ENCODE results near the gene NFYC. TPM values are rescaled to one million over a fixed set of nuclear protein-coding genes. Genes with fewer than 3 reads are reported as not detected.

NFYC gene
- total RNA-seq, 4 donors from 2014 or later, result 39.9 to 43.3 (median 41.8) TPM

DNA sequence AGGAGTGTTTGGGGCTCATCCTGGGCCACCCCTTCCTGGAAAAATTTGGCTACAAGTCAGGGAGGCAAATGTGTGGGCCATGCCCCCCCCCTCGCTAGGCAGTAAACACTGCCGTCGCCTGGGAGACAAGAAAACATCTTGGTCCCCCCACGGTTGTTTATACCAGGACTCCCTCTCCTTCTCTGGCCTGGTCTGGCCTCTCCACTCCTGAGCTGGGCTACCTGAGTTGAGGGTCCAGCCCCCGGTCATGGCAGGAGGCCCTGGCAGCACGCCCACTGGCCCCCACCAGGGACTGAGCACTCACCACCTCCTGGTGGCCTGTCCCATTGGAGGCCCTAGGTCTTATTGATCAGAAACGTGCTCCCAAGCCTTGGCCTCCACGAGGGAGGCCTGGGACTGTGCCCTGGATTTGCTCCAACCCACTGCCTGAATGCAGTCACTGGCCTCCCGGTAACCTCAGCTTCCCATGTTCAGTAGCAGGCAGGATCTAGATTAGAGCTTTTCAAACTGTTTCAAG lies 107.9 kb downstream of the NFYC start:
- H3K4me1 ChIP-seq, result peaks cover 18 to 77% (median 35%) of the 10 kb centered on the region in 3 donors
- intact Hi-C loops (cut with DNase I), result no loop called here
- peak overlapping the region in 3 of 4 donors; percentile 32 to 72 (median 60) for H3K27ac ChIP-seq
- WGBS, 2 donors, result 38 to 69% methylated on average over 3 to 7 of the region's 9 CpGs
- no peaks in the 10 kb centered on the region for H3K27me3 ChIP-seq
- no peaks in the 10 kb centered on the region for H3K36me3 ChIP-seq
- DNase-seq, result no peak
- H3K9me3 ChIP-seq, result no peaks in the 10 kb centered on the region
- TF ChIP-seq, protein P1, sequence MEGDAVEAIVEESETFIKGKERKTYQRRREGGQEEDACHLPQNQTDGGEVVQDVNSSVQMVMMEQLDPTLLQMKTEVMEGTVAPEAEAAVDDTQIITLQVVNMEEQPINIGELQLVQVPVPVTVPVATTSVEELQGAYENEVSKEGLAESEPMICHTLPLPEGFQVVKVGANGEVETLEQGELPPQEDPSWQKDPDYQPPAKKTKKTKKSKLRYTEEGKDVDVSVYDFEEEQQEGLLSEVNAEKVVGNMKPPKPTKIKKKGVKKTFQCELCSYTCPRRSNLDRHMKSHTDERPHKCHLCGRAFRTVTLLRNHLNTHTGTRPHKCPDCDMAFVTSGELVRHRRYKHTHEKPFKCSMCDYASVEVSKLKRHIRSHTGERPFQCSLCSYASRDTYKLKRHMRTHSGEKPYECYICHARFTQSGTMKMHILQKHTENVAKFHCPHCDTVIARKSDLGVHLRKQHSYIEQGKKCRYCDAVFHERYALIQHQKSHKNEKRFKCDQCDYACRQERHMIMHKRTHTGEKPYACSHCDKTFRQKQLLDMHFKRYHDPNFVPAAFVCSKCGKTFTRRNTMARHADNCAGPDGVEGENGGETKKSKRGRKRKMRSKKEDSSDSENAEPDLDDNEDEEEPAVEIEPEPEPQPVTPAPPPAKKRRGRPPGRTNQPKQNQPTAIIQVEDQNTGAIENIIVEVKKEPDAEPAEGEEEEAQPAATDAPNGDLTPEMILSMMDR (IDR thresholded peaks at IDR 0.05), result no peak
- no peak for TF ChIP-seq POLR2A (IDR thresholded peaks at IDR 0.05)
- no peak overlapping the region for H3K4me3 ChIP-seq

DNA sequence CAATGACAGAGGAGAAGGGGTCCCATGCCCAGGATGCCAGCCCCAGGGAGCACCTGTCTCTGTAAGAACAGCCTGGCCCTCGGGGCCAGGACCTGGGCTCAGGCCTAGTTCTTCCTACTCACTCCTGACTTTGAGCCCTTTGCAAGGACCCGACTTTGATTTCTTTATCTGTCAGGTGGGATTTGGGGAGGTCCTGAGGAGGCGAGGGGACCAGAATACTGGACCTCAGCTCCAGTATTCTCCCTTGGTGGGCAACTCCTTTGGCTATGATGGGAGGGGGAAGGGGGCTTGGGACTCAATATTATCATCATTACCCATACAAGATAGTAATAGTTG lies 110.2 kb downstream of the NFYC start:
- Histone ChIP-seq H3K9me3 (no peaks in the 10 kb centered on the region), H3K4me3 (peak overlapping the region; percentile 24 to 67 (median 37)), H3K36me3 (no peaks in the 10 kb centered on the region), H3K27me3 (no peaks in the 10 kb centered on the region), H3K4me1 (peaks cover 18 to 74% (median 35%) of the 10 kb centered on the region in 3 donors), H3K27ac (peak overlapping the region; percentile 71 to 88 (median 86))
- 40% methylated on average over 1 of the region's 3 CpGs; no CpG with 5 or more reads in 1 of the 2 donors for WGBS, 2 donors
- intact Hi-C loops (cut with DNase I), result no loop called here
- DNase-seq, result no peak
- TF ChIP-seq, protein P1 (IDR thresholded peaks at IDR 0.05), result no peak
- TF ChIP-seq POLR2A (IDR thresholded peaks at IDR 0.05), result no peak

DNA sequence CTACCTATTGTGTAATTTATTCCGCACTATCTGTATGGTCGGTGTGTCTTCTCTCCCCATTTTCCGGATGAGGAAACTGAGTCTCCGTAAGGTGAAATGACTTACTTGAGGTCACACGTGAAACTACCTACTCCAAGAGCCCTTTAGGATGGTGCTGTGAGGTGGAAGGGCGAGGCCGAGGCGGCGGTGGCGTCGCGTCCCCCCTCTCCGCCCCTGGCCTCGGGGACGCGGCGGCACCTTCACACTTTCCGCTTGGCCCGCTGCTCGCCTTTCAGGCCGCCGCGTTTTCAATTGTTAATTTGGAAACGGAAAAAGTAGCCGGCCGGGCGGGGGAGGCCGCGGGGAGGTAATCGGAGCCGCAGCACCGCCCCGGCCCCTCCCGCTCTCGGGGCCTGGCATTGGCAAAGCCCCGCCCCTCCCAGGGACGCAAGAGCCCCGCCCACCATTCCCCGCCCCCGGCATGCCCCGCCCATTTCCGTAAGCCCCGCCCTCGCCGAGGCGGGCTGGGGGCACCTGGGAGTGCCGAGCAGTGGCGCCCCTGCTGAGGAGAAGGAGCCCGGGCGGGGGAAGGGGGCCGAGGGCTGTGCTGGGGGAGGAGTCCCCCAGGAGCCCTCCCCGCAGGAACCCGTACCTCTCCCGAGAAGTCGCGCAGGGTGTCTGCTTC lies 110.7 kb downstream of the NFYC start:
- H3K27me3 ChIP-seq, result no peaks in the 10 kb centered on the region
- H3K9me3 ChIP-seq, result no peaks in the 10 kb centered on the region
- 3 to 31% methylated on average over 5 to 23 of the region's 56 CpGs for WGBS, 2 donors
- peak; percentile 32 for DNase-seq
- intact Hi-C loops (cut with DNase I), result no loop called here
- TF ChIP-seq, protein P1 (IDR thresholded peaks at IDR 0.05), result no peak
- TF ChIP-seq POLR2A (IDR thresholded peaks at IDR 0.05), result no peak
- H3K4me3 ChIP-seq, result peak overlapping the region; percentile 24 to 67 (median 37)
- H3K4me1 ChIP-seq, result peaks cover 18 to 74% (median 31%) of the 10 kb centered on the region in 3 donors
- H3K36me3 ChIP-seq, result no peaks in the 10 kb centered on the region
- peak overlapping the region; percentile 71 to 88 (median 86) for H3K27ac ChIP-seq

DNA sequence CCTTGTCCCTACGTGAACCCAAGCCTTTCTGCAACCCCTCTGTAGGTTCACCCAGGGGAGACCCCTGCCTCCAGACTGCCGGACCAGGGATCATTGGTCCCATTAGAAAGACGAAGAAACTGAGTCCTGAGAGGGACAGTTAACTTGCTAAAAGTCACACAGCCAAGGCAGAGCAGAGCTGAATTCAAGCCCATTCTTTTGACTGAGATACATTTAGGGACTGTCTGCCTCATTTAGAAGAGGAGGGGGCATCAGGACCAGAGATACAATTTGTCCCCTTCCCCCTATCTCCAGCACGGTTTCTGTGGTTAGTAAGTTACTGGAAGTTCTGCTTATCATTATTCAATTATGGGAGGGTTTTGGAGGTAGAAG lies 111.2 kb downstream of the NFYC start:
- H3K4me1 ChIP-seq, result peaks cover 18 to 74% (median 30%) of the 10 kb centered on the region in 3 donors
- WGBS, 2 donors, result 14 to 56% methylated on average over 2 to 3 of the region's 4 CpGs
- peak overlapping the region in 3 of 4 donors; percentile 36 to 67 (median 38) for H3K4me3 ChIP-seq
- H3K36me3 ChIP-seq, result no peaks in the 10 kb centered on the region
- TF ChIP-seq, protein P1 (IDR thresholded peaks at IDR 0.05), result no peak
- TF ChIP-seq POLR2A (IDR thresholded peaks at IDR 0.05), result no peak
- no peaks in the 10 kb centered on the region for H3K27me3 ChIP-seq
- intact Hi-C loops (cut with DNase I), result no loop called here
- peak overlapping the region; percentile 71 to 88 (median 86) for H3K27ac ChIP-seq
- DNase-seq, result no peak
- no peaks in the 10 kb centered on the region for H3K9me3 ChIP-seq

DNA sequence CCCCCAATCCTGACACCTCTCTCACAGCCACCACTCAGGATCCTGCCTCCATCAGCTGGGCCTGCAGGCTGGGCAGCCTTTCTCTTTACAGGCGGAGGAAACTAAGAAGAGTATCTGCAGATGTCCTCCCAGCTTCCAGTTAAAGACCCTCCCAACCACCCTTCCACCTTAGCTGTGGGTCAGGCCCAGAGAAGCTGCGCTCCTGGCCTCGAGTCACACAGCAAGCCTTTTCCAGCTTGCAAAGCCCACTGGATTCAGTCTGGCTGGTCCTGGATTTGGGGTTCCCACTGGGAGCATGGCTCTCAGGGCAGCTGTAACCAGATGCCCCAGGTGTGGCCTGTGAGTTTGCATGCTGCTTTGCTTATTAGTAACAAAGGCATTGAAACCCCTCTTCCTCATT lies 111.9 kb downstream of the NFYC start:
- Histone ChIP-seq H3K9me3 (no peaks in the 10 kb centered on the region), H3K4me3 (no peak overlapping the region), H3K4me1 (peaks cover 18 to 72% (median 30%) of the 10 kb centered on the region in 3 donors), H3K36me3 (no peaks in the 10 kb centered on the region), H3K27ac (peak overlapping the region in 3 of 4 donors; percentile 85 to 88 (median 86)), H3K27me3 (no peaks in the 10 kb centered on the region)
- TF ChIP-seq, protein P1 (IDR thresholded peaks at IDR 0.05), result no peak
- TF ChIP-seq POLR2A (IDR thresholded peaks at IDR 0.05), result no peak
- intact Hi-C loops (cut with DNase I), result no loop called here
- WGBS, 2 donors, result 100% methylated on average over 1 of the region's 3 CpGs; no CpG with 5 or more reads in 1 of the 2 donors
- DNase-seq, result no peak
